Activated CD4-positive, CD25-positive, alpha-beta regulatory T cell treated with anti-CD3 and anti-CD28 coated beads, Interleukin-2, amount 50 U/mL, for 24 hours (primary cell): ENCODE measurements around the gene C3.

Experiments used
- ATAC-seq, 2 donors: fragments of 150-1000 bp; cut with Tn5 transposase; one replicate each; pipeline ENCODE4 v1.10.0; 2021; ENCODE audit warnings: mild to moderate bottlenecking in 1 of 2, moderate library complexity in 1 of 2

Gene C3

GRCh38 chr19:6744381-6745301, 24.2 kb upstream of the C3 start:
- no peak for ATAC-seq

- ATAC-seq: no peak
Observed at GRCh38 chr19:6743714-6744380, 23.4 kb upstream of the C3 start.

- ATAC-seq: no peak
Observed at GRCh38 chr19:6743066-6743465, 22.6 kb upstream of the C3 start.

GRCh38 chr19:6740589-6741343, 20.3 kb upstream of the C3 start:
- ATAC-seq: no peak

- no peak for ATAC-seq
Observed at GRCh38 chr19:6739883-6740588, 19.6 kb upstream of the C3 start.

- no peak for ATAC-seq
Observed at GRCh38 chr19:6739390-6739882, 19.0 kb upstream of the C3 start, which contains the start of gene TRIP10. TRIP10 (plus strand) TSS chr19:6739680; CDS start chr19:6739762, 82 bp downstream.

- no peak for ATAC-seq
Observed at GRCh38 chr19:6738787-6739389, 18.4 kb upstream of the C3 start.

- peak; percentile 6 to 8 for ATAC-seq
Observed at GRCh38 chr19:6737873-6738786, 17.7 kb upstream of the C3 start.

GRCh38 chr19:6737284-6737872, 16.9 kb upstream of the C3 start, which contains the start of gene GPR108:
GPR108 (minus strand) TSS chr19:6737580; CDS start chr19:6737576, 4 bp downstream.
- ATAC-seq: peak; percentile 84

- ATAC-seq: no peak
Observed at GRCh38 chr19:6736917-6737283, 16.4 kb upstream of the C3 start.

- peak; percentile 14 to 20 for ATAC-seq
Observed at GRCh38 chr19:6736169-6736916, 15.9 kb upstream of the C3 start.

GRCh38 chr19:6735181-6735911, 14.9 kb upstream of the C3 start:
- no peak for ATAC-seq

- no peak for ATAC-seq
Observed at GRCh38 chr19:6734096-6734696, 13.7 kb upstream of the C3 start.

- no peak for ATAC-seq
Observed at GRCh38 chr19:6733338-6734095, 13.1 kb upstream of the C3 start.

- no peak for ATAC-seq
Observed at GRCh38 chr19:6732803-6733337, 12.4 kb upstream of the C3 start.

- no peak for ATAC-seq
Observed at GRCh38 chr19:6731822-6732221, 11.4 kb upstream of the C3 start.

- no peak for ATAC-seq
Observed at GRCh38 chr19:6730941-6731670, 10.7 kb upstream of the C3 start.
